ENCODE results near the gene RPS27A.
A peak's percentile ranks its signal among the peaks of the same experiment; 100 is the strongest.
"Not testable (repeated sequence)": the region's sequence is repeated elsewhere in the genome, so short reads cannot be mapped to it uniquely, and the experiment has no call there.

The RPS27A gene

DNA sequence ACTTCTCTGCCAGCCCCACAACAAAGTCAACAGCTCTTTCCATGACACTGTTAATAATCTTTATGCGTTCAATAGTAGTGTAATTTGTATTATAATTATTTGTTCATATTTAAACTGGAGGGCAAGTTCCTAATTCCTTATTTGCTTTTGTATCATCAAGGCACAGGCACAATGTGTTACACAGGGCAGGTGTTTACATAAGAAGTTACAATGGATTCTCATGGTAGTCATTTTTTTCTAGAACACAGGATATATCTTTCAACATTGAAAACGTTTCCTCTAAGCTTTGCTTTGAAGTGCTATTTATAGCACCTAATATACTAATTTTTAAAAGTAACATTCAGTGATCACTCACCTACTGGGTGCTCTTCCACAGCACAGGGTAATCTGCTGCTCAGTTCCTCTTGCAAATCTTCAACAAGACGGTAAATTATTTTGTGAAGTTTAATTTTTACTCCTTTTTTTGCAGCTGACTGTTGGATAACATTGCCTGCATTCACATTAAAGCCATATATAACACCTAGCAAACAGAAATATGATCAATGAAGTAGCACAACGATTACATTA is 7.3 kb downstream of the RPS27A start:
- DNase-seq: no peak

DNA sequence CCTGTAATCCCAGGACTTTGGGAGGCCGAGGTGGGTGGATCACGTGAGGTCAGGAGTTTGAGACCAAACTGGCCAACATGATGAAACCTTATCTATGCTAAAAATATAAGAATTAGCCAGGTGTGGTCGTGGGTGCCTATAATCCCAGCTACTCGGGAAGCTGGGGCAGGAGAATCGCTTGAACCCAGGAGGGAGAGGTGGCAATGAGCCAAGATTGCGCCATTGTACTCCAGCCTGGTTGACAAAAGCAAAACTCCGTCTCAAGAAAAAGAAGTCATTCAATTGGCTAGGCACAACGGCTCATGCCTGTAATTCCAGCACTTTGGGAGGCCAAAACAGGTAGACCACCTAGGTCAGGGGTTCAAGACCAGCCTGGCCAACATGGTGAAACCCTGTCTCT is 9.1 kb downstream of the RPS27A start:
- not testable (repeated sequence) for DNase-seq

DNA sequence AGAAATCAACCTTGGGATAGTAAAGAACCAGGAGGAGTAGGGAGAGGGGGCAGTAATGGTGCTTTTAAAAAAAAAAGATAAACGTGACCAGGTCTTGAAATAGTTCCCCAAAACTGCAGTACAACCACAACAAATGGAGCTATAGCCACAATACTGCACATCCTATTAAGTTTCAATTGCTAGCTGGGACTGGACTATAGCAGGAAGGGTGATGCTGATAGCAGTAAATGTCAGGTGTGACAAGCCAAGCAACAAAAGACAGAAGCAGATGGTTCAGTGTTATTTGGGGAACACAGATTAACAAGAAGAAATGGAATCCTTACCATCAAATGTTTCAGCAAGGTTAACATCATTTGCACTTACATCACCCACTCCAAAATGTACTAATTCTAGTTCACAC is 10.1 kb downstream of the RPS27A start:
- no peak for DNase-seq

GRCh38 chr2:55245411-55245810 is 12.9 kb downstream of the RPS27A start:
- DNase-seq: no peak

- DNase-seq: no peak
Measured at GRCh38 chr2:55247025-55247424, 14.5 kb downstream of the RPS27A start.

GRCh38 chr2:55252832-55253231 is 20.3 kb downstream of the RPS27A start:
- DNase-seq: no peak

DNA sequence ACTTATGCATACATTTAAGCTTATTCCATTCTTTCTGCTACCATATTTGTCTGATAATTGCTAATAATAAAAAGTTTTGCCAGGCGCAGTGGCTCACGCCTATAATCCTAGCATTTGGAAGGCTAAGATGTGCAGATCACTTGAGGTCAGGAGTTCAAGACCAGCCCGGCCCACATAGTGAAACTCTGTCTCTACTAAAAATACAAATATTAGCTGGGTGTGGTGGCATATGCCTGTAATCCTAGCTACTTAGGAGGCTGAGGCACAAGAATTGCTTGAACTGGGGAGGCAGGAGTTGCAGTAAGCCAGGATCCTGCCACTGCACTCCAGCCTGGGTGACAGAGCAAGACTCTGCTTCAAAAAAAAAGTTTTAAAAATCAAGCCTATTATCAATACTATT is 27.1 kb downstream of the RPS27A start:
- not testable (repeated sequence) for DNase-seq

- DNase-seq: no peak
Measured at GRCh38 chr2:55268288-55268906, 35.9 kb downstream of the RPS27A start.

DNA sequence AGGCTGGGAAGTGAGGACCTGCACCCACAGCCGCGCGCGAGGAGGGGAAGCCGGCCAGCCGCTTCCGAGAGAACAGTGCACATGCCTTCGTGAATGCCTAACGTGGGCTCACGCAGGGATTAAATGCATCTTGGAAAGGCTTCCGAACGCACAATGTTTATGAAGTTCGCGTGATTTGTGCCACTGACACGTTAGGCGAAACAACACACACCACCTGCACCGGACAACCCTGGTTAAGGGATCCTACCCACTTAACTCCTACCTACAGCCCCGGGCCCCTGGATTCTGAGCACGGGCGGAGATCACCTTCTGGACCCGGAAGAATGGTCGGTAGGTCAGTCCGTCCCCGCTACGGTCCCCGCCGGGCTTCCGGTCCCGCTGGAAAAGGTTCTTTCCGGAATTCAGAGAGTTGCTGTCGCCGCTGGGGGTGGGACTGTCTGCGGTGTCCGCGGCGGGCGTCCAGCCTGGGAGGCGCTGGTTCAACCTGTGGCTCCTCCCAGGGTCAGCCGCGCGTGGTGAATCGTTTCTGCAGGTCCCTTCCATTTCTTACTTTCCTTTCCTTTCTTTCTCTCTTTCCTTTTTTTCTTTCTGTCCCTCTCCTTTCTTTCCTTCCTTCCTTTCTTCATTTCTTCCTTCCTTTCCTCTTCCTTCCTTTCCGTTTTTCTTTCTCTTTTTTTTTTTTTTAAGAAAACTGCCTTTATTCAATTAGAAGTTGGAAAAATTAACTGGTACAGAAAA is 36.6 kb downstream of the RPS27A start, which contains the start of gene MTIF2:
Gene MTIF2, minus strand, starts transcription at position 325 of the 738 bp plus-strand sequence. CDS start 5,373 bp downstream, outside the sequence.
- peak; percentile 69 to 86 (median 69) for DNase-seq

- DNase-seq: no peak
Measured at GRCh38 chr2:55269645-55269990, 37.1 kb downstream of the RPS27A start.

GRCh38 chr2:55274346-55274745 is 41.9 kb downstream of the RPS27A start:
- DNase-seq: not testable (repeated sequence)

GRCh38 chr2:55277310-55277709 is 44.8 kb downstream of the RPS27A start:
- no peak for DNase-seq

DNA sequence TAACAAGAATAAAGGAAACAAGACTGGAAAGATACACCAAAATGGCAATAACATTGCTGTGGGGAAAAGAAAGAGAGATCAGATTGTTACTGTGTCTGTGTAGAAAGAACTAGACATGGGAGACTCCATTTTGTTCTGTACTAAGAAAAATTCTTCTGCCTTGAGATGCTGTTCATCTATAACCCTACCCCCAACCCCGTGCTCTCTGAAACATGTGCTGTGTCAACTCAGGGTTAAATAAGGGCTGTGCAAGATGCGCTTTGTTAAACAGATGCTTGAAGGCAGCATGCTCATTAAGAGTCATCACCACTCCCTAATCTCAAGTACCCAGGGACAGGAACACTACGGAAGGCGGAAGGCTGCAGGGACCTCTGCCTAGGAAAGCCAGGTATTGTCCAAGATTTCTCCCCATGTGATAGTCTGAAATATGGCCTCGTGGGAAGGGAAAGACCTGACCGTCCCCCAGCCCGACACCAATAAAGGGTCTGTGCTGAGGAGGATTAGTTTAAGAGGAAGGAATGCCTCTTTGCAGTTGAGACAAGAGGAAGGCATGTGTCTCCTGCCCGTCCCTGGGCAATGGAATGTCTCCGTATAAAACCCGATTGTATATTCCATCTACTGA is 46.8 kb downstream of the RPS27A start:
- not testable (repeated sequence) for DNase-seq

- DNase-seq: not testable (repeated sequence)
Measured at GRCh38 chr2:55279859-55280424, 47.5 kb downstream of the RPS27A start.

DNA sequence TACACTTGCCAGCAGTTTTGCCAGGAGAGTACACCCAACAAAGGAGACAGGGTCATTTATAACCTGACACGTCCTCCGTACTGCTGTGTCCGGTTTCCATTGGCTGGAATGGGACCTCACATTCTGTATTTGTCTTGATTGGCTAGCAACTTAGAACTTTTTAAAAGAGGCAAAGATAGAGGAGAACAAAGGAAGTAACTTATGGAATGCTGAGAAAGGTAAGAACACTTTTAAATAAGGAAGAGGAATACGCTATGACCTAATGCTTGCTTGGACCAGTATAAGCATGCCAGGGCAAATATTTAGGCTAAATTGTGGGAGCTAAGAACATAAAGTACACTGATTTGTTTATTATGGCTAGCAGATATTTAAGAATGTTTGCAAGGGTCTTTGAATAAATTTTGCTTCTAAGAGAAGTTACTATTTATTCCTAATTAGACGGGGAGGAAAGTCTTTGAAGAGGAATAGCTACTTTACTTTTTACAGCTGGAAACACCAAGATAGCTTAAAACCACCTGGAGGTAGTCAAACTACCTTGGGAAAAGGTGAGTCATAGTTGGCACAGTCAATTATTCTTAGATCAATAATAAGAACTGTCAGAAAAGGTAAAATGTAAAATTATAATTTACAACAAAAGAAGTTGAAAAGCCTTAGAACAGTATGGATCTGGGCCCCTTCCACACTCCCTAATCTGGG is 48.5 kb downstream of the RPS27A start:
- not testable (repeated sequence) for DNase-seq

- DNase-seq: peak; percentile 60 to 78 (median 72)
Measured at GRCh38 chr2:55282110-55282917, 49.8 kb downstream of the RPS27A start.

- no peak for DNase-seq
Measured at GRCh38 chr2:55283083-55283482, 50.6 kb downstream of the RPS27A start.

Measured in activated CD4-positive, CD25-positive, alpha-beta regulatory T cell (primary cell).